BE2C (cell line): ENCODE data around the gene FILIP1.

Source experiments
- DNase-seq: peaks from one replicate; pipeline ENCODE4 v3.0.0-alpha.2; 2020
- H3K27me3 ChIP-seq: fragments of 250-450 bp; sonication (Bioruptor Pico); 2 replicates; pipeline ENCODE4 v1.5.1; 2020; ENCODE audit warnings: mild to moderate bottlenecking
- H3K36me3 ChIP-seq: fragments of 250-450 bp; sonication (Bioruptor Pico); 2 replicates; pipeline ENCODE4 v1.5.1; 2020; ENCODE audit warnings: mild to moderate bottlenecking
- H3K4me1 ChIP-seq: fragments of 250-450 bp; sonication (Bioruptor Pico); 2 replicates; pipeline ENCODE4 v1.5.1; 2020
- H3K4me3 ChIP-seq: 2 replicates; pipeline ENCODE4 v1.5.1; 2011; ENCODE audit warnings: low read depth, low read length
- H3K9me3 ChIP-seq: fragments of 250-450 bp; sonication (Bioruptor Pico); 2 replicates; pipeline ENCODE4 v1.5.1; 2020
- TF ChIP-seq, protein P1 (sequence below): IDR thresholded peaks from 2 replicates; pipeline ENCODE4 v1.5.1; 2012; ENCODE audit warnings: mild to moderate bottlenecking, low read depth, low read length

The FILIP1 gene

DNA sequence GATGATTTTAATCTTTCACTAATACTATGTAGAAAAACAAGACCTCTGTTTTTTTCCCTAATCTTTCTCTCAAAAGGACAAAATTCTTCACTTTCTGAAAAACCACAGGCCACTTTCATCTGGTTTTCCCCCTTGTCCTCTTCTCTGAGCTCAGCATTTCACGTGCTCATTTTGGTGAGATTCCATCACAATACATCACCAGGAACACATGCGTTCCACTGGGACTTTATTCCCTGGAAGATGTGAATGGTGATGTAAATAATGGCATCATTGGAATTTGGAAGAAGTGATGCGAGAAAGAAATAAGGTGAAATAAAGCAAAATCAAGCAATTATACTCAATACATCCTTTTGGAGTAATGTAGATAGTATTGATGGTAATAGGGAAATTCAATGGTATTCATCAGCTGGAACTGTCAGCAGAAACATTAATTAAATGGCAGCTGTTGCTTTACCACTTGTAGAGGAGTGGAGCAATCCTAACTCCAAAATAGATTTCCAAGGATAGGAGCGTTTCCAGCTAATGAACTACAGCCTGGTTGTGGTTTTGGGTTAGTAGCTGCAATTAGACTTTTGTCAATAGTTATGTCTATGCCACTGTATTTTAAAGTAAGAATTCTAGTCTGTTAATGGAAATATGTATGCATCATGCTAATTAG is 11.5 kb downstream of the FILIP1 start:
- DNase-seq: no peak
- peaks cover 5% of the 10 kb centered on the region; the same call in 1 of the 2 replicates for H3K27me3 ChIP-seq
- TF ChIP-seq, protein P1, sequence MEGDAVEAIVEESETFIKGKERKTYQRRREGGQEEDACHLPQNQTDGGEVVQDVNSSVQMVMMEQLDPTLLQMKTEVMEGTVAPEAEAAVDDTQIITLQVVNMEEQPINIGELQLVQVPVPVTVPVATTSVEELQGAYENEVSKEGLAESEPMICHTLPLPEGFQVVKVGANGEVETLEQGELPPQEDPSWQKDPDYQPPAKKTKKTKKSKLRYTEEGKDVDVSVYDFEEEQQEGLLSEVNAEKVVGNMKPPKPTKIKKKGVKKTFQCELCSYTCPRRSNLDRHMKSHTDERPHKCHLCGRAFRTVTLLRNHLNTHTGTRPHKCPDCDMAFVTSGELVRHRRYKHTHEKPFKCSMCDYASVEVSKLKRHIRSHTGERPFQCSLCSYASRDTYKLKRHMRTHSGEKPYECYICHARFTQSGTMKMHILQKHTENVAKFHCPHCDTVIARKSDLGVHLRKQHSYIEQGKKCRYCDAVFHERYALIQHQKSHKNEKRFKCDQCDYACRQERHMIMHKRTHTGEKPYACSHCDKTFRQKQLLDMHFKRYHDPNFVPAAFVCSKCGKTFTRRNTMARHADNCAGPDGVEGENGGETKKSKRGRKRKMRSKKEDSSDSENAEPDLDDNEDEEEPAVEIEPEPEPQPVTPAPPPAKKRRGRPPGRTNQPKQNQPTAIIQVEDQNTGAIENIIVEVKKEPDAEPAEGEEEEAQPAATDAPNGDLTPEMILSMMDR: no peak

DNA sequence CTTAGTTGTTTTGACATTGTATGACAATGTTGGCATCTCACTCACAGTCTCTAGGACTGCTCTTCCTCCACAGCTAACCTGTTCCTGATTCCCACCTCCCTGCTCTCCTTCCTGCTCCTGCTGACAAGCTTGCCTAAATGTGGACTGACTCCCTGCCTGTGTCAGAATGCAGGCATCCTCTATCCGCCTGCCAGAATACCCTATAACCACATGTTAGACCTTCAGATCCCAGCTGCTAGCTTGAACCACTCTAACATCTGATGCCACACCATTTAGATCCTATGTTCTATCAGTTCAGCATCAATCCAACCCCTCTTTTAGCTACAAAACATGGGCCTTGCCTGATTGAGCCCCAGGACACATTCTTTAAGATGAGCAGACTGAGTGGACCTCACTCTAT is 12.2 kb downstream of the FILIP1 start:
- Histone ChIP-seq H3K4me1 (no peaks in the 10 kb centered on the region), H3K9me3 (no peaks in the 10 kb centered on the region), H3K27me3 (peaks cover 5% of the 10 kb centered on the region; the same call in 1 of the 2 replicates), H3K4me3 (no peak overlapping the region), H3K36me3 (no peaks in the 10 kb centered on the region)
- TF ChIP-seq, protein P1: no peak
- DNase-seq: no peak

More for the DNA sequence above, 11.5 kb downstream of the FILIP1 start:
- Histone ChIP-seq H3K4me1 (no peaks in the 10 kb centered on the region), H3K36me3 (no peaks in the 10 kb centered on the region), H3K9me3 (no peaks in the 10 kb centered on the region), H3K4me3 (no peak overlapping the region)

DNA sequence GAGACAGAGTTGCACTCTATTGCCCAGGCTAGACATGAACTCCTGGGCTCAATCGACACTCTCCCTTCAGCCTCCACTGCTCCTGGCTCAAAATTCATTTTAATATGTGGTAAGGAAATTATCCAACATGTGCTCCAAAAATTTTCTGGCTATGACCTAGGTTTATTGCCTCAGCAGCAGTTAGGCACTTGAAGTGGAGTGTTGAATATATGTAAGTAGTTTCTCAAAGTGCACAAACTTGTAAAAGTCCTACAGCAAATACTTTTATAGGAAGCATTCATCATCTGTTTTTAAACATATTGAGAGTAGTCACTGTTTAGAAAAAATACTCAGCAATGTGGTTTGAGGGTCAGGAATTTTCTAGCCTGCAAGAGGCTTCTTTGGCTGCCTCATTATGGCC is 13.2 kb downstream of the FILIP1 start:
- no peaks in the 10 kb centered on the region for H3K9me3 ChIP-seq
- DNase-seq: no peak
- no peaks in the 10 kb centered on the region for H3K4me1 ChIP-seq
- H3K36me3 ChIP-seq: no peaks in the 10 kb centered on the region
- no peak overlapping the region for H3K4me3 ChIP-seq
- H3K27me3 ChIP-seq: peaks cover 5% of the 10 kb centered on the region; the same call in 1 of the 2 replicates
- TF ChIP-seq, protein P1: no peak

DNA sequence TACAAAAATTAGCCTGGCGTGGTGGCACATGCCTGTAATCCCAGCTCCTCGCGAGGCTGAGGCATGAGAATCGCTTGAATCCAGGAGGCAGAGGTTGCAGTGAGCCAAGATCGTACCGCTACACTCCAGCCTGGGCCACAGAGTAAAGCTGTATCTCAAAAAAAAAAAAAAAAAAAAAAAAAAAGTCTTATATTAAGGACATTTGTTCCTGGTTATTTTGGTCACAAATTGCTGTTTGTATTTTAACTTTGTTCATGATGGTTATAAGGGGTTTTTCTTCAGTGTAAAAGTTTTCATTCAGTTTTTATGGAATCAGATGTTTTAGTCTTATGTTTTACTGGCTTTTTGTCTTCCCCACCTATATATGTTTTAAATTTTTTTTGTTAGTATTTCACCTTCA is 13.9 kb downstream of the FILIP1 start:
- Histone ChIP-seq H3K4me3 (no peak overlapping the region), H3K27me3 (peaks cover 5% of the 10 kb centered on the region; the same call in 1 of the 2 replicates), H3K4me1 (no peaks in the 10 kb centered on the region), H3K9me3 (no peaks in the 10 kb centered on the region), H3K36me3 (no peaks in the 10 kb centered on the region)
- no peak for DNase-seq
- TF ChIP-seq, protein P1: no peak

DNA sequence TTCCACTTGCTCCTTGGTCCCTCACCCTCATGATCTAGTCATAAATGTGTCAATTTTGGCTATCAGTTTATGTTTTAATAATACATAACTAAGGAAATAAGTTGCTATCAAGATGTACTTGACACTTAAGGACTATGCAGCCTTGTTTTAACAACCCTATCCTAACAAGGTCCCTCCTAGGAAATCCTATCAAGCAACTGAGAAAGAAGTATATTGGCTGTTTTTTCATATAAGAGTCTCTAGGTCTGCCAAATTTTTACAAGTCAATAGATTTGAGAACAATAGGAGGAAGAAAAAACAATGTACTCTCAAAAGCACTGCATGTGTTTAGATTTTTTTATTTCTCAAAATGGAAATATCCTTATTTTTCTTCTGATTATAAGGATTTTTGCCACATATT is 14.7 kb downstream of the FILIP1 start:
- Histone ChIP-seq H3K9me3 (no peaks in the 10 kb centered on the region), H3K4me1 (no peaks in the 10 kb centered on the region), H3K27me3 (peaks cover 5% of the 10 kb centered on the region; the same call in 1 of the 2 replicates), H3K4me3 (no peak overlapping the region), H3K36me3 (no peaks in the 10 kb centered on the region)
- no peak for DNase-seq
- TF ChIP-seq, protein P1: no peak

DNA sequence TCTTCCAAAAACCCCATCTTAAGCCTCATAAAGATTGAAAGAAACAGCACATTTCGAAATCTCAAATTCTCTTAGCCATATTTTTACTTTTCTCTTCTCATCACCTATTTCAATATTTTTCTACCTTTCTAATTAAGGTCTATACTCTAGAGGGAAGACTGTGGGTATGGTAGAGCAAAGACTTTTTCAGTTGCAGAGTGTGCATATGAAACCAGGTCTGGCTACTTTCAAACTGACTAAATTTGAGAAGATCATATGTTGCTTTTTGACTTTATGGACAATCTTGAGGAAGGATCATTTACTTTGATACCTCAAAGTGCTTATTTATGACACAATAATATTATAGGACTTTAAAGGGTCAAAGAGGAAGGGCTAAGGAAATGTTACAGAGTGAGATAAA is 20.7 kb downstream of the FILIP1 start:
- Histone ChIP-seq H3K9me3 (no peaks in the 10 kb centered on the region), H3K27me3 (no peaks in the 10 kb centered on the region), H3K36me3 (no peaks in the 10 kb centered on the region), H3K4me3 (no peak overlapping the region), H3K4me1 (no peaks in the 10 kb centered on the region)
- TF ChIP-seq, protein P1: no peak
- DNase-seq: no peak
